A673 (cell line): ENCODE measurements around the gene CISH. TPM values are rescaled to one million over a fixed set of nuclear protein-coding genes. Genes with fewer than 3 reads are reported as not detected.

ENCODE experiments used
- BruUV-seq: library from RNA; stranded (reverse); fragments of 400-500 nt; replicated peaks from 2 replicates; lab custom pipeline; 2021; lab: Mats Ljungman, UMichigan
- CTCF ChIA-PET: fragments of 300-600 bp; sonication (Branson Sonifier 250); formaldehyde crosslinking; loops from one replicate; lab custom pipeline; 2022; ENCODE audit warnings: antibody characterized with exemption; lab: Charles Lee
- POLR2A ChIA-PET: fragments of 300-600 bp; sonication (Branson Sonifier 250); formaldehyde crosslinking; loops from one replicate; lab custom pipeline; 2022; ENCODE audit warnings: antibody characterized with exemption; ENCODE audit not compliant: low non-redundant PET; lab: Charles Lee
- DNase-seq: peaks from one replicate; pipeline ENCODE4 v3.0.0-alpha.2; 2015; ENCODE audit warnings: low spot score
- H3K27ac ChIP-seq: fragments of 200-600 bp; sonication (generic); 2 replicates; pipeline ENCODE4 v1.5.1; 2016; ENCODE audit warnings: mixed run types, low read depth, mild to moderate bottlenecking, mixed read lengths, antibody characterized with exemption, low read length; ENCODE audit not compliant: poor library complexity, severe bottlenecking
- H3K27me3 ChIP-seq: fragments of 200-600 bp; sonication (generic); replicated peaks from 2 replicates; pipeline ENCODE4 v1.6.1; 2017; ENCODE audit warnings: mixed run types, low read depth, mild to moderate bottlenecking, mixed read lengths, antibody characterized with exemption, low read length; ENCODE audit not compliant: insufficient read depth, poor library complexity
- H3K36me3 ChIP-seq: fragments of 200-600 bp; sonication (generic); 2 replicates; pipeline ENCODE4 v1.6.1; 2016; ENCODE audit warnings: mixed run types, mild to moderate bottlenecking, mixed read lengths, antibody characterized with exemption, low read length; ENCODE audit not compliant: insufficient read depth, poor library complexity, severe bottlenecking
- H3K4me1 ChIP-seq: fragments of 200-600 bp; sonication (generic); 2 replicates; pipeline ENCODE4 v1.6.1; 2017; ENCODE audit warnings: mixed run types, mild to moderate bottlenecking, mixed read lengths, antibody characterized with exemption, low read length; ENCODE audit not compliant: insufficient read depth, poor library complexity, severe bottlenecking
- H3K4me3 ChIP-seq: fragments of 200-600 bp; sonication (generic); 2 replicates; pipeline ENCODE4 v1.5.1; 2016; ENCODE audit warnings: low read depth, mixed run types, mild to moderate bottlenecking, mixed read lengths, low read length; ENCODE audit not compliant: poor library complexity, severe bottlenecking
- H3K9me3 ChIP-seq: fragments of 200-600 bp; sonication (generic); 2 replicates; pipeline ENCODE4 v1.6.1; 2016; ENCODE audit warnings: mixed run types, low read depth, mild to moderate bottlenecking, mixed read lengths, antibody characterized with exemption, low read length; ENCODE audit not compliant: poor library complexity, severe bottlenecking
- EZH2 ChIP-seq: fragments of 200-600 bp; sonication (generic); IDR thresholded peaks from 2 replicates; pipeline ENCODE4 v1.6.1; 2017; ENCODE audit warnings: borderline replicate concordance, low read depth, mild to moderate bottlenecking, mixed read lengths, antibody characterized with exemption, low read length; ENCODE audit not compliant: poor library complexity, severe bottlenecking
- intact Hi-C: fragments of 100-400 bp; cut with micrococcal nuclease; formaldehyde crosslinking; loops from one replicate; pipeline ENCODE4 v1.10.0; 2022; ENCODE audit not compliant: unreplicated experiment
- total RNA-seq: library from RNA; stranded (reverse); gene quantifications from 2 replicates; pipeline ENCODE4 v1.2.3, GENCODE V29; 2021
- TF ChIP-seq, protein P1 (sequence below): fragments of 300-800, 200-600 bp; sonication (generic); conservative IDR thresholded peaks from 2 replicates; pipeline ENCODE4 v1.5.1; 2017; ENCODE audit warnings: low read depth, mild to moderate bottlenecking, antibody characterized with exemption, low read length, moderate library complexity, mixed read lengths

Gene CISH
- total RNA-seq, 1 experiment from 2014 or later = 0.86 TPM

DNA sequence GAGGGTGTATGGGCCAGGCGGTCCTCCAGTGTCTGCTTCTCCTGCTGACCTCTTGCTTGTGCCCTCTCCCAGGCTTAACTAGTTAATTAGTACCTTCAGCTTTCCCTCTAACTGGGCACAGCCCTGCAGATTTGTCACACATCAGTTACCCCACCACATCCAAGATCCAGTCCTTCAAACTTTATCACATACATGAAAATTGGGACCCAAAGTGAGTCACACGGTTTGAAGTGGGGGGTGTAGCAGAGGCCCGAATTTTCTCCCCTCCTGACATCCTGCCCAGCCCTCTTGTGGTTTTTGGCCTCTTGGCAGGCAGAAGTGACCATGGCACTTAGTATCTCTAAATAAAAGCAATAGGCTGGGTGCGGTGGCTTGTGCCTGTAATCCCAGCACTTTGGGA lies 9.2 kb upstream of the CISH start:
- POLR2A ChIA-PET = no interaction called here
- no peak for DNase-seq
- BruUV-seq = no TSS peak
- H3K27me3 ChIP-seq = no peaks in the 10 kb centered on the region
- intact Hi-C loops = no loop called here
- peaks cover 6% of the 10 kb centered on the region for H3K4me1 ChIP-seq
- TF ChIP-seq, protein P1, sequence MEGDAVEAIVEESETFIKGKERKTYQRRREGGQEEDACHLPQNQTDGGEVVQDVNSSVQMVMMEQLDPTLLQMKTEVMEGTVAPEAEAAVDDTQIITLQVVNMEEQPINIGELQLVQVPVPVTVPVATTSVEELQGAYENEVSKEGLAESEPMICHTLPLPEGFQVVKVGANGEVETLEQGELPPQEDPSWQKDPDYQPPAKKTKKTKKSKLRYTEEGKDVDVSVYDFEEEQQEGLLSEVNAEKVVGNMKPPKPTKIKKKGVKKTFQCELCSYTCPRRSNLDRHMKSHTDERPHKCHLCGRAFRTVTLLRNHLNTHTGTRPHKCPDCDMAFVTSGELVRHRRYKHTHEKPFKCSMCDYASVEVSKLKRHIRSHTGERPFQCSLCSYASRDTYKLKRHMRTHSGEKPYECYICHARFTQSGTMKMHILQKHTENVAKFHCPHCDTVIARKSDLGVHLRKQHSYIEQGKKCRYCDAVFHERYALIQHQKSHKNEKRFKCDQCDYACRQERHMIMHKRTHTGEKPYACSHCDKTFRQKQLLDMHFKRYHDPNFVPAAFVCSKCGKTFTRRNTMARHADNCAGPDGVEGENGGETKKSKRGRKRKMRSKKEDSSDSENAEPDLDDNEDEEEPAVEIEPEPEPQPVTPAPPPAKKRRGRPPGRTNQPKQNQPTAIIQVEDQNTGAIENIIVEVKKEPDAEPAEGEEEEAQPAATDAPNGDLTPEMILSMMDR = no peak
- no peak for TF ChIP-seq EZH2
- no peak overlapping the region for H3K27ac ChIP-seq
- H3K36me3 ChIP-seq = no peaks in the 10 kb centered on the region
- no peaks in the 10 kb centered on the region for H3K9me3 ChIP-seq
- H3K4me3 ChIP-seq = no peak overlapping the region
- CTCF ChIA-PET = no interaction called here

DNA sequence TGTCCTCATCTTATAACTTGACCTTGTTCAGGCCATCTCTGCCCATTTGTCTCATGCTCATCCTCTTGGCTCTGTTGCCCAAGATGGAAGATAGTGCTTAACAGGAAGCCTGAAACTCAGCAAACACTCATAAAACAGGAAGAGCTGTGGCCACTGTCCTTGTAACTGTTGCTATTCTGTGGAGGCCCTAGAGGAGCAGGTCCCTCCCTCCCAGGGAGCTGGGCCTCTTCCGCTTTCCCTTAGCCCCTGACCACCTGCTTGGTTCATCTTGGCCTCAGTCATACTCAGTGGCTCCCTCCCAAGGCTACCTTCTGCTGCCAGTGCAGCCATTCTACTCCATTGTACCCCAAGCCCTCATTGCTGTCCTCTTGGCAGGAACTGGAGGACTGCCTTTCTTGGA lies 8.8 kb upstream of the CISH start:
- Histone ChIP-seq H3K4me1 (peaks cover 2% of the 10 kb centered on the region), H3K36me3 (no peaks in the 10 kb centered on the region), H3K9me3 (no peaks in the 10 kb centered on the region), H3K4me3 (no peak overlapping the region), H3K27ac (no peak overlapping the region), H3K27me3 (no peaks in the 10 kb centered on the region)
- no peak for DNase-seq
- ChIA-PET CTCF (no interaction called here), POLR2A (no interaction called here)
- BruUV-seq = no TSS peak
- intact Hi-C loops = no loop called here
- TF ChIP-seq, protein P1 = no peak
- TF ChIP-seq EZH2 = no peak

DNA sequence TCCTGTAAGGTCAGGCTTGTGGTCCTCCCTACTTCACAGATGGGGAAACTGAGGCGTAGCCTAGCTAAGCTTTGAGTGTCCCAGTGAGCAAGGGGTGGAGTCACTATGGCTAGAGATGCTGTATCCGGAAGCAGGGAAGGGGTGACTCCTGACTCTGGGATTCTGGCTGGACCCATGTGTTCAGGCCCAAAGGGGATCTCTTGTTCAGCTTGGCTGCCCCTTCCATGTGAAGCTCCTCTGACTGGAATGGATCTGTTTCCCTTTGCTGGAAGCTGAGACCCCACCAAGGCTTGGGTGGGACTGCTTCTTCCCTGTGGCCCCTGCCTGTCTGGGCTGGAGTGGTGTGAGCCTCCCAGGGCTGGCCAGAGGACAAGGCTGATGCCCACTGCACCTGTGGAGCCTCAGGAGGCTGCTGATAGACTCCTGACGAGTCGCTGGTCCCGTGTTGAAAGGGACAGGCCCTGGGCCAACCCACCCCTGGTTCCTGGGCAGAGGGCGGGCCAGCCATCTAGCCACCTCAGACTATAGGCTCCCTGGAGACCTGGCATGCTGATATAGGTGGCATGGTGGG lies 6.4 kb upstream of the CISH start:
- Histone ChIP-seq H3K4me3 (peak overlapping the region; percentile 59), H3K27me3 (no peaks in the 10 kb centered on the region), H3K27ac (no peak overlapping the region), H3K9me3 (no peaks in the 10 kb centered on the region), H3K36me3 (no peaks in the 10 kb centered on the region), H3K4me1 (no peaks in the 10 kb centered on the region)
- TF ChIP-seq, protein P1 = no peak
- TF ChIP-seq EZH2 = no peak
- ChIA-PET POLR2A (no interaction called here), CTCF (no interaction called here)
- TSS peak; percentile 20 for BruUV-seq
- DNase-seq = no peak
- intact Hi-C loops = loop anchor here (2.0 to 10.0 kb wide), 3 partner anchors 755 to 877 kb away; partner anchors contain the start of gene MANF
